Choroid plexus epithelial cell (primary cell): ENCODE data around the gene ITGB1BP1.

Experiments used
- DNase-seq: peaks from one replicate; pipeline ENCODE4 v3.0.0-alpha.2; 2010; ENCODE audit warnings: low read depth
- H3K4me3 ChIP-seq: 2 replicates; pipeline ENCODE4 v1.5.1; 2011; ENCODE audit warnings: low read depth, mild to moderate bottlenecking, control low read depth, low read length, moderate library complexity
- TF ChIP-seq, protein P1 (sequence below): conservative IDR thresholded peaks from 2 replicates; pipeline ENCODE4 v1.5.1; 2011; ENCODE audit warnings: low read depth, mild to moderate bottlenecking, control low read depth, inconsistent platforms, low read length, moderate library complexity

Gene ITGB1BP1

DNA sequence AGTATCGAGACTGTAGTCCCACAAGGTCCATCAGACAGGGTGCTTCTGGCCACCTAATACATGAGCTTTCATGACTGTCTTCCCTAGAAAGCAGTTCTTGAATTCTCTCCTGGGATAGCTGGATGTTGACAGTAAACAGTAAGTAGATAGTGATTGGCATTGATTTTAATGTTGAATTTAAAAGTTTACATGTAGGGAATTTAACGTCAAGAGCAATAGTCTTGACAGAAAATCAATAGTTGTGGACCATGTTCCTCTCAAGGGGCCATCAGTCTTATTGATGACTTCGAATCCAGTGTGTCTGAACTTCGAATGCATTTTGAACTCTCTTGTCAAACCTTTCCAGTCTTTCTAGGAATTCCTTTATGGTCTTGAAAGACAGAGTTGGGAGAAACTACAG lies 63.9 kb downstream of the ITGB1BP1 start:
- TF ChIP-seq, protein P1, sequence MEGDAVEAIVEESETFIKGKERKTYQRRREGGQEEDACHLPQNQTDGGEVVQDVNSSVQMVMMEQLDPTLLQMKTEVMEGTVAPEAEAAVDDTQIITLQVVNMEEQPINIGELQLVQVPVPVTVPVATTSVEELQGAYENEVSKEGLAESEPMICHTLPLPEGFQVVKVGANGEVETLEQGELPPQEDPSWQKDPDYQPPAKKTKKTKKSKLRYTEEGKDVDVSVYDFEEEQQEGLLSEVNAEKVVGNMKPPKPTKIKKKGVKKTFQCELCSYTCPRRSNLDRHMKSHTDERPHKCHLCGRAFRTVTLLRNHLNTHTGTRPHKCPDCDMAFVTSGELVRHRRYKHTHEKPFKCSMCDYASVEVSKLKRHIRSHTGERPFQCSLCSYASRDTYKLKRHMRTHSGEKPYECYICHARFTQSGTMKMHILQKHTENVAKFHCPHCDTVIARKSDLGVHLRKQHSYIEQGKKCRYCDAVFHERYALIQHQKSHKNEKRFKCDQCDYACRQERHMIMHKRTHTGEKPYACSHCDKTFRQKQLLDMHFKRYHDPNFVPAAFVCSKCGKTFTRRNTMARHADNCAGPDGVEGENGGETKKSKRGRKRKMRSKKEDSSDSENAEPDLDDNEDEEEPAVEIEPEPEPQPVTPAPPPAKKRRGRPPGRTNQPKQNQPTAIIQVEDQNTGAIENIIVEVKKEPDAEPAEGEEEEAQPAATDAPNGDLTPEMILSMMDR, result no peak
- DNase-seq, result no peak
- H3K4me3 ChIP-seq, result no peak overlapping the region

DNA sequence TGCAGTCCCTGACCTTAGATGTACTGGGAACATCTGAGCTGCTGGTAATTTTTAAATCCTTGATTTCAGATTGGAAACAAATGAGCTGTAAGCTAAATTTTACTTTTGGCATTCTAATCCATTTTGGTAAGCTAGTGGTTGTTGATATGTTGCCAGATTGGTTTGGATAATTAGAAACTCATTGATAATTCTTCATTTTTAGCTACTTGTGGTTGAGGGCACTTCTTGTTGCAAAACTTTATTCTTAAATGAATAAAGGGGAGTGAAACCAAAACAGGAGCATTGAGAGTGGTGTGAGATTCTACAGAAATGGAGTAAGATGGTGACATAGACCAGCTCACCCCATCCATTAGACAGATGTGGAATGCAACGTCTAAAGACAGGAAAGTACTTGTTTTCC lies 64.5 kb downstream of the ITGB1BP1 start:
- TF ChIP-seq, protein P1, result no peak
- no peak overlapping the region for H3K4me3 ChIP-seq
- no peak for DNase-seq

DNA sequence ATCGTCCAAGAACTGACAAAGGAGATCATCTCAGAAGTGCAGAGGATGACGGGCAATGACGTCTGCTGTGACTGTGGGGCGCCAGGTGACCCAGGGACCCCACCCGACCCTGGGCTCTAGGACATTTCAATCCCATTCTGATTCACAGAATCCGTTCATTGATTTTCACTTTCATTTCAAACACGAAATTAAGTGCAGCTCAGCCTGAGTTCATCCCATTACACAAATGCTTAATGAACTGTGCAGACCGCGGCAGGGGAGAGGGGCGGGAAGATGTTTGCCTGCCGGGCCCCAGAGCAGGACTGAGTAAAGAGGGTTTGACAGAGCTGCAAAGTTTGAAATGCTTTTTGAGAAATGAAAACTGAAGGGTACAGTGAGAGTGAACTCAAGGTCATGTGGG lies 67.1 kb downstream of the ITGB1BP1 start:
- TF ChIP-seq, protein P1, result no peak
- H3K4me3 ChIP-seq, result no peak overlapping the region
- DNase-seq, result no peak

DNA sequence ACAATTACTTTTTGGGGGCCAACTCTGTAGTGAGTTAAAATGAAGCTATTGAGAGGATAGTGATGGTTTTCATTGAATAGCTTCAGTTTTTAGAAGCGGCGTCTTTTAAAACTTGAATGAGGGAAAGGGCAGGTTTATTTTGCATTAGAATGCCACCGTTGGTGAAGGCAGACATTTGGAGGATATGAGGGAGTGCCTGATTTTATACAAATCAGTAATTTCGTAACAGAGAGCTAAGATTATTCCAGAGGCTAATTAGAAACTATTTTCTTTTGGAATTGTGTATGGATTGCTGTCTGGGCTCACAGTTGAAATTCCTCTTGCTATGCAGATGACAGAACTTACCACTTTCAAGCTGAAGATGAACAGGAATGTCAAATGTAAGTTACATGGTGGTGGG lies 67.6 kb downstream of the ITGB1BP1 start:
- DNase-seq, result no peak
- TF ChIP-seq, protein P1, result no peak
- H3K4me3 ChIP-seq, result no peak overlapping the region

DNA sequence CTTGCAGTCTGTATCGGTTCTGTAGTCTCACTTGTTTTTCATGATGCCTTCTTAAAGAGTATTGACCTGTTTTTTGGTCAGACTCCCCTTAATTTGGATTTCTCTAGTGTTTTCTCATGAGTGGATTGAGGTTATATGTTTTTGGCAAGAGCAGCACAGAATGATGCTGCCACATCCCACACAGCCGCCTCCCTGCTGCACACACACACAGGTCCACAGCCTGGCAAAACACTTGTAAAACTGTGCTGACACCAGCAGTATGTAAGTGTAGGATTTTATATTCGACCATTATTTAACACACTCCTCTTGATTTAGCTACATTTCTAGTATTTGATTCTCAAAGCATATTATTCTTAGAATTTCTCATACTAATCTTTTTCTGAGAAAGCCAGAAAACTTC lies 68.1 kb downstream of the ITGB1BP1 start:
- DNase-seq, result no peak

DNA sequence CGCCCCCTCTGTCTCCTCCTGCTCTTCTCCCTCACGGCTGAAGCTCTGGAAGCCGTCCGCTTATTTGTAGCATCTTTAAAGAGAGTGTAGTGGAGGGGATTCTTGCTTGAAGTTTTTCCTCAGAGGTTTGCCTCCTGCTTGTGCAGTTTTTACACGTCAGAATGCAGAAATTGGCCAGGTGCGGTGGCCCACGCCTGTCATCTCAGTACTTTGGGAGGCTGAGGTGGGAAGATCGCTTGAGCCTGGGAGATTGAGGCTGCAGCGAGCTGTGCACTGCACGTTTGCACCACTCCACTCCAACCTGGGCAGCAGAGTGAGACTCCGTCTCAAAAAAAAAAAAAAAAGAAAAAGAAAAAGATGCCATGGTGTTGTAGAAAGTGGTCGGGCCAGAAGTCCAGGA lies 69.0 kb downstream of the ITGB1BP1 start:
- TF ChIP-seq, protein P1, result no peak
- DNase-seq, result no peak

More for the DNA sequence above, 68.1 kb downstream of the ITGB1BP1 start:
- TF ChIP-seq, protein P1, result no peak
- no peak overlapping the region for H3K4me3 ChIP-seq

More for the DNA sequence above, 69.0 kb downstream of the ITGB1BP1 start:
- H3K4me3 ChIP-seq, result no peak overlapping the region
